ENCODE measurements around the gene SEC31A.

DNA sequence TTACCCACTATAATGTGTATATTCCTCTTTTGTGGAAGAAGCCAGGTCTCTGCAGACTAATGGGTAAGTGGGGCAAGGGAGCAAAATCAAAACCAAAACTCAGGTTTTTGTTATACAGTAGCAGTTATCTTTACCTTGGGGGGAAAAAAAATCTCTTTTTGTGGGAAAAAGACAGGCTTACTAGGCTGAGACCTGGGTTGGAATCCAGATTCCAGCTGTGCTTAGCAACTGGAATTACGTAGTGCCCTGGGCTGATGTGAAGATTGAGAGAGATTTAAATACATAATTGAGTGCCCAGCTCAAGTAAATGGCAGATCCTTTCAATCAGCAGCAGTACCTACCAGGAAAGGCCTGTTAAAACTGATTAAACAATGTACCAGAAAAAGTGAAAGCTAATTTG is 76.9 kb downstream of the SEC31A start:
- TF ChIP-seq CTCF (tag by site-specific recombination; IDR thresholded peaks at IDR 0.05): no peak
- TF ChIP-seq ZNF280D (tag by site-specific recombination; IDR thresholded peaks at IDR 0.05): no peak
- TF ChIP-seq ZNF239 (tag by site-specific recombination; IDR thresholded peaks at IDR 0.05): no peak
- TF ChIP-seq FEZF1 (tag by site-specific recombination; IDR thresholded peaks at IDR 0.05): no peak
- no peak for TF ChIP-seq ZNF624 (tag by site-specific recombination; IDR thresholded peaks at IDR 0.05)
- TF ChIP-seq, protein P1, sequence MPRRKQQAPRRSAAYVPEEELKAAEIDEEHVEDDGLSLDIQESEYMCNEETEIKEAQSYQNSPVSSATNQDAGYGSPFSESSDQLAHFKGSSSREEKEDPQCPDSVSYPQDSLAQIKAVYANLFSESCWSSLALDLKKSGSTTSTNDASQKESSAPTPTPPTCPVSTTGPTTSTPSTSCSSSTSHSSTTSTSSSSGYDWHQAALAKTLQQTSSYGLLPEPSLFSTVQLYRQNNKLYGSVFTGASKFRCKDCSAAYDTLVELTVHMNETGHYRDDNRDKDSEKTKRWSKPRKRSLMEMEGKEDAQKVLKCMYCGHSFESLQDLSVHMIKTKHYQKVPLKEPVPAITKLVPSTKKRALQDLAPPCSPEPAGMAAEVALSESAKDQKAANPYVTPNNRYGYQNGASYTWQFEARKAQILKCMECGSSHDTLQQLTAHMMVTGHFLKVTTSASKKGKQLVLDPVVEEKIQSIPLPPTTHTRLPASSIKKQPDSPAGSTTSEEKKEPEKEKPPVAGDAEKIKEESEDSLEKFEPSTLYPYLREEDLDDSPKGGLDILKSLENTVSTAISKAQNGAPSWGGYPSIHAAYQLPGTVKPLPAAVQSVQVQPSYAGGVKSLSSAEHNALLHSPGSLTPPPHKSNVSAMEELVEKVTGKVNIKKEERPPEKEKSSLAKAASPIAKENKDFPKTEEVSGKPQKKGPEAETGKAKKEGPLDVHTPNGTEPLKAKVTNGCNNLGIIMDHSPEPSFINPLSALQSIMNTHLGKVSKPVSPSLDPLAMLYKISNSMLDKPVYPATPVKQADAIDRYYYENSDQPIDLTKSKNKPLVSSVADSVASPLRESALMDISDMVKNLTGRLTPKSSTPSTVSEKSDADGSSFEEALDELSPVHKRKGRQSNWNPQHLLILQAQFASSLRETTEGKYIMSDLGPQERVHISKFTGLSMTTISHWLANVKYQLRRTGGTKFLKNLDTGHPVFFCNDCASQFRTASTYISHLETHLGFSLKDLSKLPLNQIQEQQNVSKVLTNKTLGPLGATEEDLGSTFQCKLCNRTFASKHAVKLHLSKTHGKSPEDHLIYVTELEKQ (tag by site-specific recombination; IDR thresholded peaks at IDR 0.05; ENCODE audit: borderline replicate concordance): no peak
- TF ChIP-seq ZSCAN18 (tag by site-specific recombination; IDR thresholded peaks at IDR 0.05): no peak
